ENCODE measurements around the gene HEXIM2.

DNA sequence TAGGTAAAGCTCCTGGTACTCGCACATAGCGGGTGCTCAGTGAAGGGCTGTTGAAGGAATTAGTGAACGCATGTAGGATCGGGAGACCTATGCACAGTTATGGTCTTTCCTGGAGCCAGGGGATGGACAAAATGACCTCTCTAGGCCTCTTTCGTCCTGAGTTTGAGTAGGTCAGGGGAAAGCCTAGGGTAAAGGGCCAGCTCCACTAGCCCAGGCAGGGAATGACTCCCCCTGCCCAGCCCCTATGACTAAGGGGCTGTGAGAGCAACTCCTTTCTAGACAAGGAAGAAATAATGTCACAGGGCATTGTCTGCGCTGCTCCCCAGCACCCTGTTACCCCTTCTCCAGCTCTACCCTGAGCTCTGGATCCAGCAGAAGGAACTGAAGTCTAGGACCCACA is 35.4 kb downstream of the HEXIM2 start:
- TF ChIP-seq, protein P1, sequence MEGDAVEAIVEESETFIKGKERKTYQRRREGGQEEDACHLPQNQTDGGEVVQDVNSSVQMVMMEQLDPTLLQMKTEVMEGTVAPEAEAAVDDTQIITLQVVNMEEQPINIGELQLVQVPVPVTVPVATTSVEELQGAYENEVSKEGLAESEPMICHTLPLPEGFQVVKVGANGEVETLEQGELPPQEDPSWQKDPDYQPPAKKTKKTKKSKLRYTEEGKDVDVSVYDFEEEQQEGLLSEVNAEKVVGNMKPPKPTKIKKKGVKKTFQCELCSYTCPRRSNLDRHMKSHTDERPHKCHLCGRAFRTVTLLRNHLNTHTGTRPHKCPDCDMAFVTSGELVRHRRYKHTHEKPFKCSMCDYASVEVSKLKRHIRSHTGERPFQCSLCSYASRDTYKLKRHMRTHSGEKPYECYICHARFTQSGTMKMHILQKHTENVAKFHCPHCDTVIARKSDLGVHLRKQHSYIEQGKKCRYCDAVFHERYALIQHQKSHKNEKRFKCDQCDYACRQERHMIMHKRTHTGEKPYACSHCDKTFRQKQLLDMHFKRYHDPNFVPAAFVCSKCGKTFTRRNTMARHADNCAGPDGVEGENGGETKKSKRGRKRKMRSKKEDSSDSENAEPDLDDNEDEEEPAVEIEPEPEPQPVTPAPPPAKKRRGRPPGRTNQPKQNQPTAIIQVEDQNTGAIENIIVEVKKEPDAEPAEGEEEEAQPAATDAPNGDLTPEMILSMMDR (conservative IDR thresholded peaks at IDR 0.05; ENCODE audit: low read depth in 2 of 2), result no peak
- TF ChIP-seq EZH2 (IDR thresholded peaks at IDR 0.05; ENCODE audit: low read depth, unreplicated experiment), result no peak
- no peak for TF ChIP-seq EZH2phosphoT487 (IDR thresholded peaks at IDR 0.05; ENCODE audit: unreplicated experiment)
- TF ChIP-seq POLR2AphosphoS5 (IDR thresholded peaks at IDR 0.05; ENCODE audit: low read depth), result no peak
- TF ChIP-seq, protein P2, sequence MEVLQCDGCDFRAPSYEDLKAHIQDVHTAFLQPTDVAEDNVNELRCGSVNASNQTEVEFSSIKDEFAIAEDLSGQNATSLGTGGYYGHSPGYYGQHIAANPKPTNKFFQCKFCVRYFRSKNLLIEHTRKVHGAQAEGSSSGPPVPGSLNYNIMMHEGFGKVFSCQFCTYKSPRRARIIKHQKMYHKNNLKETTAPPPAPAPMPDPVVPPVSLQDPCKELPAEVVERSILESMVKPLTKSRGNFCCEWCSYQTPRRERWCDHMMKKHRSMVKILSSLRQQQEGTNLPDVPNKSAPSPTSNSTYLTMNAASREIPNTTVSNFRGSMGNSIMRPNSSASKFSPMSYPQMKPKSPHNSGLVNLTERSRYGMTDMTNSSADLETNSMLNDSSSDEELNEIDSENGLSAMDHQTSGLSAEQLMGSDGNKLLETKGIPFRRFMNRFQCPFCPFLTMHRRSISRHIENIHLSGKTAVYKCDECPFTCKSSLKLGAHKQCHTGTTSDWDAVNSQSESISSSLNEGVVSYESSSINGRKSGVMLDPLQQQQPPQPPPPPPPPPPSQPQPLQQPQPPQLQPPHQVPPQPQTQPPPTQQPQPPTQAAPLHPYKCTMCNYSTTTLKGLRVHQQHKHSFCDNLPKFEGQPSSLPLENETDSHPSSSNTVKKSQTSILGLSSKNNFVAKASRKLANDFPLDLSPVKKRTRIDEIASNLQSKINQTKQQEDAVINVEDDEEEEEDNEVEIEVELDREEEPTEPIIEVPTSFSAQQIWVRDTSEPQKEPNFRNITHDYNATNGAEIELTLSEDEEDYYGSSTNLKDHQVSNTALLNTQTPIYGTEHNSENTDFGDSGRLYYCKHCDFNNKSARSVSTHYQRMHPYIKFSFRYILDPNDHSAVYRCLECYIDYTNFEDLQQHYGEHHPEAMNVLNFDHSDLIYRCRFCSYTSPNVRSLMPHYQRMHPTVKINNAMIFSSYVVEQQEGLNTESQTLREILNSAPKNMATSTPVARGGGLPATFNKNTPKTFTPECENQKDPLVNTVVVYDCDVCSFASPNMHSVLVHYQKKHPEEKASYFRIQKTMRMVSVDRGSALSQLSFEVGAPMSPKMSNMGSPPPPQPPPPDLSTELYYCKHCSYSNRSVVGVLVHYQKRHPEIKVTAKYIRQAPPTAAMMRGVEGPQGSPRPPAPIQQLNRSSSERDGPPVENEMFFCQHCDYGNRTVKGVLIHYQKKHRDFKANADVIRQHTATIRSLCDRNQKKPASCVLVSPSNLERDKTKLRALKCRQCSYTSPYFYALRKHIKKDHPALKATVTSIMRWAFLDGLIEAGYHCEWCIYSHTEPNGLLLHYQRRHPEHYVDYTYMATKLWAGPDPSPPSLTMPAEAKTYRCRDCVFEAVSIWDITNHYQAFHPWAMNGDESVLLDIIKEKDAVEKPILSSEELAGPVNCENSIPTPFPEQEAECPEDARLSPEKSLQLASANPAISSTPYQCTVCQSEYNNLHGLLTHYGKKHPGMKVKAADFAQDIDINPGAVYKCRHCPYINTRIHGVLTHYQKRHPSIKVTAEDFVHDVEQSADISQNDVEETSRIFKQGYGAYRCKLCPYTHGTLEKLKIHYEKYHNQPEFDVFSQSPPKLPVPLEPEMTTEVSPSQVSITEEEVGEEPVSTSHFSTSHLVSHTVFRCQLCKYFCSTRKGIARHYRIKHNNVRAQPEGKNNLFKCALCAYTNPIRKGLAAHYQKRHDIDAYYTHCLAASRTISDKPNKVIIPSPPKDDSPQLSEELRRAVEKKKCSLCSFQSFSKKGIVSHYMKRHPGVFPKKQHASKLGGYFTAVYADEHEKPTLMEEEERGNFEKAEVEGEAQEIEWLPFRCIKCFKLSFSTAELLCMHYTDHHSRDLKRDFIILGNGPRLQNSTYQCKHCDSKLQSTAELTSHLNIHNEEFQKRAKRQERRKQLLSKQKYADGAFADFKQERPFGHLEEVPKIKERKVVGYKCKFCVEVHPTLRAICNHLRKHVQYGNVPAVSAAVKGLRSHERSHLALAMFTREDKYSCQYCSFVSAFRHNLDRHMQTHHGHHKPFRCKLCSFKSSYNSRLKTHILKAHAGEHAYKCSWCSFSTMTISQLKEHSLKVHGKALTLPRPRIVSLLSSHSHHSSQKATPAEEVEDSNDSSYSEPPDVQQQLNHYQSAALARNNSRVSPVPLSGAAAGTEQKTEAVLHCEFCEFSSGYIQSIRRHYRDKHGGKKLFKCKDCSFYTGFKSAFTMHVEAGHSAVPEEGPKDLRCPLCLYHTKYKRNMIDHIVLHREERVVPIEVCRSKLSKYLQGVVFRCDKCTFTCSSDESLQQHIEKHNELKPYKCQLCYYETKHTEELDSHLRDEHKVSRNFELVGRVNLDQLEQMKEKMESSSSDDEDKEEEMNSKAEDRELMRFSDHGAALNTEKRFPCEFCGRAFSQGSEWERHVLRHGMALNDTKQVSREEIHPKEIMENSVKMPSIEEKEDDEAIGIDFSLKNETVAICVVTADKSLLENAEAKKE (CRISPR knock-in tag; IDR thresholded peaks at IDR 0.05), result no peak
- TF ChIP-seq, protein P3, sequence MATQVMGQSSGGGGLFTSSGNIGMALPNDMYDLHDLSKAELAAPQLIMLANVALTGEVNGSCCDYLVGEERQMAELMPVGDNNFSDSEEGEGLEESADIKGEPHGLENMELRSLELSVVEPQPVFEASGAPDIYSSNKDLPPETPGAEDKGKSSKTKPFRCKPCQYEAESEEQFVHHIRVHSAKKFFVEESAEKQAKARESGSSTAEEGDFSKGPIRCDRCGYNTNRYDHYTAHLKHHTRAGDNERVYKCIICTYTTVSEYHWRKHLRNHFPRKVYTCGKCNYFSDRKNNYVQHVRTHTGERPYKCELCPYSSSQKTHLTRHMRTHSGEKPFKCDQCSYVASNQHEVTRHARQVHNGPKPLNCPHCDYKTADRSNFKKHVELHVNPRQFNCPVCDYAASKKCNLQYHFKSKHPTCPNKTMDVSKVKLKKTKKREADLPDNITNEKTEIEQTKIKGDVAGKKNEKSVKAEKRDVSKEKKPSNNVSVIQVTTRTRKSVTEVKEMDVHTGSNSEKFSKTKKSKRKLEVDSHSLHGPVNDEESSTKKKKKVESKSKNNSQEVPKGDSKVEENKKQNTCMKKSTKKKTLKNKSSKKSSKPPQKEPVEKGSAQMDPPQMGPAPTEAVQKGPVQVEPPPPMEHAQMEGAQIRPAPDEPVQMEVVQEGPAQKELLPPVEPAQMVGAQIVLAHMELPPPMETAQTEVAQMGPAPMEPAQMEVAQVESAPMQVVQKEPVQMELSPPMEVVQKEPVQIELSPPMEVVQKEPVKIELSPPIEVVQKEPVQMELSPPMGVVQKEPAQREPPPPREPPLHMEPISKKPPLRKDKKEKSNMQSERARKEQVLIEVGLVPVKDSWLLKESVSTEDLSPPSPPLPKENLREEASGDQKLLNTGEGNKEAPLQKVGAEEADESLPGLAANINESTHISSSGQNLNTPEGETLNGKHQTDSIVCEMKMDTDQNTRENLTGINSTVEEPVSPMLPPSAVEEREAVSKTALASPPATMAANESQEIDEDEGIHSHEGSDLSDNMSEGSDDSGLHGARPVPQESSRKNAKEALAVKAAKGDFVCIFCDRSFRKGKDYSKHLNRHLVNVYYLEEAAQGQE (IDR thresholded peaks at IDR 0.05; ENCODE audit: unreplicated experiment), result no peak
- no peak for TF ChIP-seq CREB1 (CRISPR knock-in tag; IDR thresholded peaks at IDR 0.05; ENCODE audit: low read depth)
- TF ChIP-seq JUNB (IDR thresholded peaks at IDR 0.05; ENCODE audit: unreplicated experiment), result no peak
- TF ChIP-seq, protein P4, sequence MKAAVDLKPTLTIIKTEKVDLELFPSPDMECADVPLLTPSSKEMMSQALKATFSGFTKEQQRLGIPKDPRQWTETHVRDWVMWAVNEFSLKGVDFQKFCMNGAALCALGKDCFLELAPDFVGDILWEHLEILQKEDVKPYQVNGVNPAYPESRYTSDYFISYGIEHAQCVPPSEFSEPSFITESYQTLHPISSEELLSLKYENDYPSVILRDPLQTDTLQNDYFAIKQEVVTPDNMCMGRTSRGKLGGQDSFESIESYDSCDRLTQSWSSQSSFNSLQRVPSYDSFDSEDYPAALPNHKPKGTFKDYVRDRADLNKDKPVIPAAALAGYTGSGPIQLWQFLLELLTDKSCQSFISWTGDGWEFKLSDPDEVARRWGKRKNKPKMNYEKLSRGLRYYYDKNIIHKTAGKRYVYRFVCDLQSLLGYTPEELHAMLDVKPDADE (IDR thresholded peaks at IDR 0.05), result no peak
- no peak for TF ChIP-seq ZNF114 (CRISPR knock-in tag; IDR thresholded peaks at IDR 0.05)

Measured in GM23338 (cell line).